Neural progenitor cell (in vitro differentiated cells): ENCODE results near the gene SCLY. TPM values are rescaled to one million over a fixed set of nuclear protein-coding genes. Genes with fewer than 3 reads are reported as not detected.

Experiments used
- DNase-seq: peaks from one replicate; pipeline ENCODE4 v3.0.0-alpha.2; 2016; ENCODE audit warnings: low spot score
- H2AFZ ChIP-seq: fragments of 200-600 bp; sonication (generic); replicated peaks from 2 replicates; pipeline ENCODE4 v1.6.1; 2016; ENCODE audit warnings: antibody characterized with exemption
- H3F3A ChIP-seq: fragments of 200-600 bp; sonication (generic); 2 replicates; pipeline ENCODE4 v1.6.1; 2016; ENCODE audit warnings: antibody characterized with exemption, low read depth
- H3K27ac ChIP-seq: fragments of 200-600 bp; sonication (generic); 2 replicates; pipeline ENCODE4 v1.5.1; 2016; ENCODE audit warnings: mild to moderate bottlenecking
- H3K27me3 ChIP-seq: fragments of 200-600 bp; sonication (generic); 2 replicates; pipeline ENCODE4 v1.6.1; 2016; ENCODE audit warnings: mild to moderate bottlenecking, moderate library complexity
- H3K36me3 ChIP-seq: fragments of 200-600 bp; sonication (generic); 2 replicates; pipeline ENCODE4 v1.5.1; 2016
- H3K4me1 ChIP-seq: fragments of 200-600 bp; sonication (generic); 2 replicates; pipeline ENCODE4 v1.6.1; 2016; ENCODE audit warnings: mixed run types
- H3K4me2 ChIP-seq: fragments of 200-600 bp; sonication (generic); 2 replicates; pipeline ENCODE4 v1.6.1; 2016
- H3K4me3 ChIP-seq: fragments of 200-600 bp; sonication (generic); 2 replicates; pipeline ENCODE4 v1.5.1; 2016
- H3K79me2 ChIP-seq: fragments of 200-600 bp; sonication (generic); 2 replicates; pipeline ENCODE4 v1.6.1; 2016; ENCODE audit warnings: low read depth
- H3K9ac ChIP-seq: fragments of 200-600 bp; sonication (generic); 2 replicates; pipeline ENCODE4 v1.6.1; 2016
- H3K9me3 ChIP-seq: fragments of 200-600 bp; sonication (generic); 2 replicates; pipeline ENCODE4 v1.5.1; 2016; ENCODE audit warnings: low read depth
- H4K20me1 ChIP-seq: fragments of 200-600 bp; sonication (generic); 2 replicates; pipeline ENCODE4 v1.6.1; 2016; ENCODE audit warnings: low read depth
- H3K27ac Mint-ChIP-seq: 3 replicates; pipeline ENCODE4 v1.8.0; 2021; ENCODE audit warnings: mixed read lengths
- H3K27me3 Mint-ChIP-seq: 2 replicates; pipeline ENCODE4 v1.8.0; 2022; ENCODE audit warnings: low read depth, mild to moderate bottlenecking, inconsistent platforms, moderate library complexity, mixed read lengths; ENCODE audit not compliant: insufficient read depth
- H3K36me3 Mint-ChIP-seq: 3 replicates; pipeline ENCODE4 v1.8.0; 2021; ENCODE audit warnings: mixed read lengths
- H3K4me1 Mint-ChIP-seq: 3 replicates; pipeline ENCODE4 v1.8.0; 2021; ENCODE audit warnings: mixed read lengths
- H3K4me3 Mint-ChIP-seq: 3 replicates; pipeline ENCODE4 v1.8.0; 2021; ENCODE audit warnings: mild to moderate bottlenecking, moderate library complexity, mixed read lengths
- H3K9me3 Mint-ChIP-seq: 3 replicates; pipeline ENCODE4 v1.8.0; 2020; ENCODE audit warnings: mixed read lengths
- EZH2 ChIP-seq: fragments of 200-600 bp; sonication (generic); IDR thresholded peaks from 2 replicates; pipeline ENCODE4 v1.6.1; 2017; ENCODE audit warnings: antibody characterized with exemption, mild to moderate bottlenecking, moderate library complexity
- EZH2phosphoT487 ChIP-seq: fragments of 200-600 bp; sonication (generic); IDR thresholded peaks from 2 replicates; pipeline ENCODE4 v1.6.1; 2017; ENCODE audit warnings: antibody characterized with exemption
- total RNA-seq: library from RNA; depleted of rRNA; stranded (reverse); fragments of >200 nt; gene quantifications from 2 replicates; pipeline ENCODE4 v1.2.3, GENCODE V29; 2015; ENCODE audit warnings: low replicate concordance
- TF ChIP-seq, protein P1 (sequence below): fragments of 200-600 bp; sonication (generic); IDR thresholded peaks from 2 replicates; pipeline ENCODE4 v1.5.1; 2017; ENCODE audit warnings: antibody characterized with exemption, mild to moderate bottlenecking

The SCLY gene
- total RNA-seq, 1 donor from 2014 or later = 44.1 TPM

DNA sequence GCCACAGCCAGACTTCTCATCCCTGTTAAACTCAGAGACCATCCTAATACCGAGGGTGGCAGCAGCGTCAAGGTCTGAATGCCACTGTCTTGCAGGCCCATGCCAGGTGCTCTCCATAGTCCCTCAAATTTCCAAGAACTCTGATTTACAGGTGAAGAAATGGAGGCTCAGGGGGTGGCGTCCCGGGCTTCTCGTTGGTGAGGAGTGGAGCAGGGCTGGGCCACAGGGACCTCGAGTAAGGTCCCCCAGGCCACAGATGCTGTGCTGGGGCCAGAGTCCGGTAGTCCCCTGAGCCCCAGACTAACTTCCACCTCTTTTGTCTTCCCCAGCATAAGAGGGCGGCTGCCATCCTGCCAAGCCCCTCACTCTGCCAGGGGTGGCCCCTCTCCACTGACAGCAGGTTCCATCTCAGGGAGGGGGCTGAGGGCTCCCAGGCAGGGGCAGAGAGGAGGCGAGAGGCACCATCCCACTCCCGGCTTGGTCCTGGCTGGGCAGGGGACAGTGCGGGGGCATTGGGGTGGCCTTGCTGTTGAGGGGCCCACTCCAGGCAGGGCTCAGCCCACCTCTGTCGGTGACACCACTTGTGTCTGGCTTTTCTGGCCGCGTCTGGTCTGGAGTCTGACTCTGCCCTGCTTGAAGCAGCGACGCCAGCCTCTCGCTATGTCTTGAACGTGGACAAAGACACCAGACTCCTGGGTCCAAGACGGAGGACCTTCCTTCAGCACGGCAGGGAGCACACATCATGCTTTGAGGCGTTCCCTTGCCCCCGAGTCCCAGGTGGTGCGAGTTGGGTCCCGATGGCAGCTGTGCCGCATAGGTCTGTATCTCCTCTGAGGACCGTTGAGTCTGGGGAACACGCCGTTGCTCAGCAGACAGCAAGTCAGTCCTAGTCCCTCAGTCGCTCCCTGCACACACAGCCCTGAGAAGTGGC is 61.8 kb downstream of the SCLY start:
- no peaks in the 10 kb centered on the region for H4K20me1 ChIP-seq
- H3K9me3 Mint-ChIP-seq = peaks cover 3% of the 10 kb centered on the region
- H3K27me3 Mint-ChIP-seq = peaks cover 6% of the 10 kb centered on the region
- H3K36me3 Mint-ChIP-seq = no peaks in the 10 kb centered on the region
- DNase-seq = no peak
- H3K79me2 ChIP-seq = no peaks in the 10 kb centered on the region
- peaks cover 7% of the 10 kb centered on the region for H3K4me1 ChIP-seq
- H3K27me3 ChIP-seq = peaks cover 13% of the 10 kb centered on the region
- no peak overlapping the region for H2AFZ ChIP-seq
- no peak overlapping the region for H3K27ac Mint-ChIP-seq
- peaks cover 9% of the 10 kb centered on the region for H3F3A ChIP-seq
- no peaks in the 10 kb centered on the region for H3K4me1 Mint-ChIP-seq
- H3K36me3 ChIP-seq = no peaks in the 10 kb centered on the region
- no peak overlapping the region for H3K4me3 ChIP-seq
- no peak overlapping the region for H3K9ac ChIP-seq
- no peak for TF ChIP-seq EZH2phosphoT487
- TF ChIP-seq EZH2 = no peak
- TF ChIP-seq, protein P1, sequence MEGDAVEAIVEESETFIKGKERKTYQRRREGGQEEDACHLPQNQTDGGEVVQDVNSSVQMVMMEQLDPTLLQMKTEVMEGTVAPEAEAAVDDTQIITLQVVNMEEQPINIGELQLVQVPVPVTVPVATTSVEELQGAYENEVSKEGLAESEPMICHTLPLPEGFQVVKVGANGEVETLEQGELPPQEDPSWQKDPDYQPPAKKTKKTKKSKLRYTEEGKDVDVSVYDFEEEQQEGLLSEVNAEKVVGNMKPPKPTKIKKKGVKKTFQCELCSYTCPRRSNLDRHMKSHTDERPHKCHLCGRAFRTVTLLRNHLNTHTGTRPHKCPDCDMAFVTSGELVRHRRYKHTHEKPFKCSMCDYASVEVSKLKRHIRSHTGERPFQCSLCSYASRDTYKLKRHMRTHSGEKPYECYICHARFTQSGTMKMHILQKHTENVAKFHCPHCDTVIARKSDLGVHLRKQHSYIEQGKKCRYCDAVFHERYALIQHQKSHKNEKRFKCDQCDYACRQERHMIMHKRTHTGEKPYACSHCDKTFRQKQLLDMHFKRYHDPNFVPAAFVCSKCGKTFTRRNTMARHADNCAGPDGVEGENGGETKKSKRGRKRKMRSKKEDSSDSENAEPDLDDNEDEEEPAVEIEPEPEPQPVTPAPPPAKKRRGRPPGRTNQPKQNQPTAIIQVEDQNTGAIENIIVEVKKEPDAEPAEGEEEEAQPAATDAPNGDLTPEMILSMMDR = no peak
- no peak overlapping the region for H3K4me3 Mint-ChIP-seq
- H3K4me2 ChIP-seq = no peak overlapping the region
- H3K9me3 ChIP-seq = no peaks in the 10 kb centered on the region
- no peak overlapping the region for H3K27ac ChIP-seq

DNA sequence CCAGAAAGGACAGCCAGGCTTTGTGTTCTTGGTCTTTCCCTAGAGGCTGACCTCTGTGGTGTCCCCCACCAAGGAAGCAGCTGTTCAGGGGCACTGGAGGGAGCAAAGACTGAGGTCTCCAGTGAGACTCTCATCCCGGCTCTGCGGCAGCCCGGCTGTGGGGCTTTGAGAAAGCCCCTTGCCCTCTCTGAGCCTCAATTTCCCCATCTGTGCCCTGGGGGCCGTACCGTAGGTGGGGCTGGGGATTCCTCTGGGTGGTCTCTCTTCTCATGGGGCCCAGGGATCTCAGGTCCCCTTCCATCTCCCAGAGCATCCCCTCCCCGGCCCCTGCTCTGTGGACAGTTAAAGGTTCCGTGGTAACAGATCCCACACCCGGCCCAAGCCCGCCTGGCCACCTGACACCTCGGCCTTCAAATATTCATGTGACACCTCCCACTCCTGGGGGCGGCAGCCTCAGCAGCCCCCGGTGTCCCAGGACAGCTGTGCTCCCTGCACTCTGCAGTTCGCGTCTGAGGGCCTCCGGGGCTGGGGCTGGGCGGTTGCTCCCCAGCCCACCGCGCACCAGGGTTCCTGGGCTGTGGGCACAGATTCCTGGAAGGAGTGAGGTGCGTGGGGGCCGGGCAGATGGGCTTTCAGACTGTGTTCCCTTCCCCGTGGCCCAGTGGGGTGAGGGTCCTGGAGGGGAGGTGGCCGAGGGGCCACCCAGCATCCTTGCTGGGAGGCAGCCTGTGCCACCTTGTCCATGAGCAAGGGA is 62.6 kb downstream of the SCLY start:
- H3K4me3 Mint-ChIP-seq = no peak overlapping the region

DNA sequence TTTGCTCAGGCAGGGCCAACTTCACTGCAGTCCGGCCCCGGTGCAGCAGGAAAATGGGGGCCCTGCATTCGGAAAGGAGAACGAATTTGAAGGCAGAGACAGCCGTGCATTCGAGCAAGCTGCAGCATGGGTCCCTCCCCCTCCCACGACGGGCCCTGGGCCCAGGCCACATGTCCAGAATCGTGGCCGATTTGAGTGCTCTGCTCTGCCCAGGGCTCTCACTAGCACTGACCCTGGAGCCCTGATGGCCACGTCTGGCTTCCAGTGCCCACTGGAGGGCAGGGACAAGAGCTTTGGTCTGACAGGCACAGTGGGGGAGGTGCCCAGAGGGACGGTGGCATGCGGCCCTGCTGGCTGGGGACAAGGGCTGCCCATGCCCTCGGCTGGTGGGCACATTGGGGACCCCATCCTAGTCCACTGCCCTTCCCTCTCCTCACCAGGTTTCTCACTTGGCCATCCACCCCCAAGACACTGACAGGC is 63.2 kb downstream of the SCLY start:
- Histone ChIP-seq H3K9me3 (no peaks in the 10 kb centered on the region), H3K27ac (no peak overlapping the region), H3K79me2 (no peaks in the 10 kb centered on the region), H4K20me1 (no peaks in the 10 kb centered on the region), H2AFZ (no peak overlapping the region), H3K4me3 (no peak overlapping the region), H3K27me3 (no peaks in the 10 kb centered on the region), H3K9ac (no peak overlapping the region), H3K4me1 (peaks cover 7% of the 10 kb centered on the region), H3K36me3 (no peaks in the 10 kb centered on the region), H3F3A (peaks cover 9% of the 10 kb centered on the region), H3K4me2 (no peak overlapping the region)
- no peaks in the 10 kb centered on the region for H3K36me3 Mint-ChIP-seq
- H3K27me3 Mint-ChIP-seq = peaks cover 2% of the 10 kb centered on the region
- DNase-seq = no peak
- no peak overlapping the region for H3K4me3 Mint-ChIP-seq
- no peak overlapping the region for H3K27ac Mint-ChIP-seq
- TF ChIP-seq EZH2phosphoT487 (no peak), EZH2 (no peak)
- TF ChIP-seq, protein P1 = no peak
- no peaks in the 10 kb centered on the region for H3K4me1 Mint-ChIP-seq
- H3K9me3 Mint-ChIP-seq = no peaks in the 10 kb centered on the region

More for the DNA sequence above, 62.6 kb downstream of the SCLY start:
- Mint-ChIP-seq H3K9me3 (no peaks in the 10 kb centered on the region), H3K4me1 (no peaks in the 10 kb centered on the region), H3K27ac (no peak overlapping the region), H3K27me3 (peaks cover 2% of the 10 kb centered on the region), H3K36me3 (no peaks in the 10 kb centered on the region)
- no peak overlapping the region for H3K4me2 ChIP-seq
- H3K4me3 ChIP-seq = no peak overlapping the region
- TF ChIP-seq EZH2phosphoT487 = no peak
- no peak for TF ChIP-seq EZH2
- TF ChIP-seq, protein P1 = no peak
- H3K9ac ChIP-seq = no peak overlapping the region
- no peak for DNase-seq
- H3K27me3 ChIP-seq = peaks cover 5% of the 10 kb centered on the region
- no peaks in the 10 kb centered on the region for H3K9me3 ChIP-seq
- H4K20me1 ChIP-seq = no peaks in the 10 kb centered on the region
- no peak overlapping the region for H3K27ac ChIP-seq
- H2AFZ ChIP-seq = no peak overlapping the region
- H3K36me3 ChIP-seq = no peaks in the 10 kb centered on the region
- H3K79me2 ChIP-seq = no peaks in the 10 kb centered on the region
- peaks cover 7% of the 10 kb centered on the region for H3K4me1 ChIP-seq
- peaks cover 9% of the 10 kb centered on the region for H3F3A ChIP-seq
